Nephron progenitor cell (in vitro differentiated cells): ENCODE data around the gene CCDC134.
"Not testable (repeated sequence)": the region's sequence is repeated elsewhere in the genome, so short reads cannot be mapped to it uniquely, and the experiment has no call there.

Experiments used
- DNase-seq: peaks from one replicate; pipeline ENCODE4 v3.0.0; 2021
- H3K27ac Mint-ChIP-seq: 2 replicates; pipeline ENCODE4 v1.8.0; 2021; ENCODE audit warnings: mild to moderate bottlenecking, moderate library complexity, mixed read lengths
- H3K27me3 Mint-ChIP-seq: 2 replicates; pipeline ENCODE4 v1.8.0; 2021; ENCODE audit warnings: mild to moderate bottlenecking, low read depth, mixed read lengths; ENCODE audit not compliant: poor library complexity
- H3K36me3 Mint-ChIP-seq: 2 replicates; pipeline ENCODE4 v1.8.0; 2021; ENCODE audit warnings: low read depth, mixed read lengths
- H3K4me1 Mint-ChIP-seq: 2 replicates; pipeline ENCODE4 v1.8.0; 2021; ENCODE audit warnings: mixed read lengths
- H3K4me3 Mint-ChIP-seq: 2 replicates; pipeline ENCODE4 v1.8.0; 2021; ENCODE audit warnings: mild to moderate bottlenecking, moderate library complexity, mixed read lengths
- H3K9me3 Mint-ChIP-seq: 2 replicates; pipeline ENCODE4 v1.8.0; 2021; ENCODE audit warnings: mild to moderate bottlenecking, moderate library complexity, mixed read lengths
- CTCF ChIP-seq: fragments of 200-600 bp; sonication (generic); IDR thresholded peaks from 2 replicates; pipeline ENCODE4 v1.5.0; 2021; ENCODE audit warnings: antibody characterized with exemption

CCDC134 gene

GRCh38 chr22:41832553-41833368 is 32.3 kb downstream of the CCDC134 start, which contains the start of gene SREBF2:
SREBF2 (plus strand) TSS chr22:41833105; CDS start chr22:41833271, 166 bp downstream.
- H3K4me1 Mint-ChIP-seq: peaks cover 71% of the 10 kb centered on the region
- peaks cover 15% of the 10 kb centered on the region for H3K36me3 Mint-ChIP-seq
- peak; percentile 99 for DNase-seq
- peak within 1 kb of the TSS; percentile 100 for H3K27ac Mint-ChIP-seq
- H3K9me3 Mint-ChIP-seq: no peaks in the 10 kb centered on the region
- H3K27me3 Mint-ChIP-seq: no peaks in the 10 kb centered on the region
- TF ChIP-seq CTCF: no peak
- peak within 1 kb of the TSS; percentile 98 for H3K4me3 Mint-ChIP-seq

GRCh38 chr22:41833369-41834004 is 33.0 kb downstream of the CCDC134 start:
- no peak for TF ChIP-seq CTCF
- H3K27ac Mint-ChIP-seq: peak overlapping the region; percentile 99
- peaks cover 23% of the 10 kb centered on the region for H3K36me3 Mint-ChIP-seq
- H3K9me3 Mint-ChIP-seq: no peaks in the 10 kb centered on the region
- peaks cover 70% of the 10 kb centered on the region for H3K4me1 Mint-ChIP-seq
- peak overlapping the region; percentile 98 for H3K4me3 Mint-ChIP-seq
- no peaks in the 10 kb centered on the region for H3K27me3 Mint-ChIP-seq
- DNase-seq: peak; percentile 64

- no peaks in the 10 kb centered on the region for H3K9me3 Mint-ChIP-seq
- no peak for TF ChIP-seq CTCF
- peak overlapping the region; percentile 98 for H3K4me3 Mint-ChIP-seq
- H3K36me3 Mint-ChIP-seq: peaks cover 30% of the 10 kb centered on the region
- H3K27me3 Mint-ChIP-seq: no peaks in the 10 kb centered on the region
- no peak for DNase-seq
- H3K4me1 Mint-ChIP-seq: peaks cover 70% of the 10 kb centered on the region
- peak overlapping the region; percentile 99 for H3K27ac Mint-ChIP-seq
Observed at GRCh38 chr22:41834005-41834944, 33.8 kb downstream of the CCDC134 start.

- not testable (repeated sequence) for H3K9me3 Mint-ChIP-seq, H3K27ac Mint-ChIP-seq, DNase-seq, H3K27me3 Mint-ChIP-seq, H3K4me3 Mint-ChIP-seq
- Mint-ChIP-seq H3K36me3 (peaks cover 39% of the 10 kb centered on the region), H3K4me1 (peaks cover 65% of the 10 kb centered on the region)
Observed at GRCh38 chr22:41835462-41835861, 35.0 kb downstream of the CCDC134 start.

GRCh38 chr22:41836551-41836950 is 36.1 kb downstream of the CCDC134 start:
- TF ChIP-seq CTCF: no peak
- Mint-ChIP-seq H3K27ac (peak overlapping the region; percentile 86), H3K27me3 (no peaks in the 10 kb centered on the region), H3K4me1 (peaks cover 63% of the 10 kb centered on the region), H3K4me3 (peak overlapping the region; percentile 5), H3K9me3 (no peaks in the 10 kb centered on the region), H3K36me3 (peaks cover 50% of the 10 kb centered on the region)
- DNase-seq: no peak
